ENCODE measurements around the gene TBC1D16. TPM values are rescaled to one million over a fixed set of nuclear protein-coding genes. Genes with fewer than 3 reads are reported as not detected.

The TBC1D16 gene
- total RNA-seq, 1 donor from 2014 or later = 55.6 TPM

DNA sequence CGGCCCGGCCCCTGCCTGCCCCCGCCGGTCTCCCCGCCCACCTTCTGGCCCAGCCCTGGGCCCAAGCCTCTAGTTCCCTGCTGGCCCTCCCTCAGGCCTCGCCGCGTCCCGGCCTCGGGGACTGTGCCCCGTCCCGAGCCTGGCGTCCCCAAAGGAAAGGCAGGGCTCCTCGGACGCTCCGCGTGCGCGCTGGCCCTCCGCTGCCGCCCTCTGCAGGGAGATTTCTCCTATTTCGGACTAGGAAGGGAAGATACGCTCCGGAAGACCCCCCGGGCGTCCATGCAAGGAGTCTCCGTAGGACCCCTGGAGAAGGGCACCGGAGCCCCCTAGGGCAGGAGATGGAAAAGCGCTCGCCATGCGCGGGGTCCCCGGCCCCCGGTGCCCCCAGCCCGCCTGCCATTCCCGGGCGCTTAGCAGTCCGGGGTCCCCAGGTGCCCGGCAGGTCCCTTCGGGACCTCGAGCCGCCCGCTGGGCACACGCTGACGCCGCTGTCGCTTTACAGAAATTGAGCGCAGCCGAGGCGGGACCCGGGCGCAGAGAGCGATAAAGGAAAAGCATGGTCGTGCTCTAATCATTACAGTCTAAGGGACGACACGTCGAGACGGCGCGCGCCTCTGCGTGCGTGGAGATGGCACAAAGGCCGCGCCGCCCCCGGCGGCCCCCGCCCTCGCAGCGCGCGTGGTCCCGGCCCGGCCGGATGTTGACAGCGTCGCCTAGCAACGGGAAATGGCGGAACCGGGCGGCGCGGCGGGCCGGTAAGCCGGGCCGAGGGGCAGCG is 454 bp upstream of the TBC1D16 start, which contains the start of gene CCDC40:
TSS of gene CCDC40 (plus strand) at position 706 of the 778 bp plus-strand sequence. CDS start at position 727, 21 bp downstream.
- H3K36me3 ChIP-seq = no peaks in the 10 kb centered on the region
- peak within 1 kb of the TSS; percentile 91 to 98 for H3K4me3 ChIP-seq
- peak within 1 kb of the TSS; percentile 91 to 95 for H3K27ac ChIP-seq
- intact Hi-C loops (cut with DNase I) = loop anchor here (1.0 to 5.0 kb wide), 2 partner anchors 28 to 66 kb away; partner anchors contain the start of gene GAA
- no peaks in the 10 kb centered on the region for H3K27me3 ChIP-seq
- no peaks in the 10 kb centered on the region for H3K9me3 ChIP-seq
- DNase-seq (ENCODE audit: low spot score in 2 of 2) = peak in 1 of 2 donors; percentile 90
- peaks cover 4 to 9% of the 10 kb centered on the region in 2 donors for H3K4me1 ChIP-seq
- TF ChIP-seq, protein P1, sequence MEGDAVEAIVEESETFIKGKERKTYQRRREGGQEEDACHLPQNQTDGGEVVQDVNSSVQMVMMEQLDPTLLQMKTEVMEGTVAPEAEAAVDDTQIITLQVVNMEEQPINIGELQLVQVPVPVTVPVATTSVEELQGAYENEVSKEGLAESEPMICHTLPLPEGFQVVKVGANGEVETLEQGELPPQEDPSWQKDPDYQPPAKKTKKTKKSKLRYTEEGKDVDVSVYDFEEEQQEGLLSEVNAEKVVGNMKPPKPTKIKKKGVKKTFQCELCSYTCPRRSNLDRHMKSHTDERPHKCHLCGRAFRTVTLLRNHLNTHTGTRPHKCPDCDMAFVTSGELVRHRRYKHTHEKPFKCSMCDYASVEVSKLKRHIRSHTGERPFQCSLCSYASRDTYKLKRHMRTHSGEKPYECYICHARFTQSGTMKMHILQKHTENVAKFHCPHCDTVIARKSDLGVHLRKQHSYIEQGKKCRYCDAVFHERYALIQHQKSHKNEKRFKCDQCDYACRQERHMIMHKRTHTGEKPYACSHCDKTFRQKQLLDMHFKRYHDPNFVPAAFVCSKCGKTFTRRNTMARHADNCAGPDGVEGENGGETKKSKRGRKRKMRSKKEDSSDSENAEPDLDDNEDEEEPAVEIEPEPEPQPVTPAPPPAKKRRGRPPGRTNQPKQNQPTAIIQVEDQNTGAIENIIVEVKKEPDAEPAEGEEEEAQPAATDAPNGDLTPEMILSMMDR (IDR thresholded peaks at IDR 0.05) = no peak

DNA sequence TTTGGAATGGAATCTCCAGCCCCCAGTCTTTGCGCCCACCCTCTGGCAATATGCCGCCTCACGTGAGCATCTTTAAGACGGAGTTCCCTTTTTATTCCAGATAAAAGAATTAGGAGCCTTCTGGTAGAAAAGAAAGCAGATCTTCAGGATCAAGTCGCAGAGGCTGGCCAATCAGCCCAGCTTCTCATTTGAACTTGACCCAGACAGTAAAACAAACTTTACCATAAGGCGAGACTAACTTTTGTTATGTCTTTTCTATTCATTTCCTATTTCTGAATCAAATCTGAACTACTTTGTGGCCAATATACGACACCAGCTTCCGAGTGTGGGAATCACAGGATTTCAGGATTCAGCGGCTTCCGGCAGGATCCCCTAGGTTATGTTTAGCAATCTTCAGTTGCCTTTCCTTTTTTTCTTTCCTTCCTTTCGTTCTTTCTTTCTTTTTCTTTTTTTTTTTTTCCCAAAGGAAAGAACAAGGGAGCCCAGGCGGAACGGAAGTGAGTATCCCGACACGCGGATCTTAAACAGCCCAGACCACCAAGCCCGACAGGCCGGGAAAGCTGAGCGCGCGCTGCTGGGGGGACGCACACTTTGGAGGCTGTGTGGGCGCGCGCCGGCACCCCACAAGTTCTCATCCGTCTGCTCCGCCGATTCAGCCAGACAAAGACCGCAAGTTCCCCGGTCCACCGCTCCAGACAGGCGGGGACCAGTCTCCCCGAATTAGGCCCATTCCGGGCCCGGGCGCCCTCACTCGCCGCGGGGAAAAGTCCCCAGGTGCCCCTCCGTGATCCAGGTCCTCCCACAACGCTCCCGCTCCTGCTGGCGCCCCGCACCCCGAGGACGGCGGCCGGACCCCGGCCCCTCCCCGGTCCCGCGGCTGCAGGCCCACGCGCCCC is 633 bp downstream of the TBC1D16 start:
- intact Hi-C loops (cut with DNase I) = loop anchor here (1.0 to 5.0 kb wide), 2 partner anchors 27 to 67 kb away; partner anchors contain the start of gene GAA

DNA sequence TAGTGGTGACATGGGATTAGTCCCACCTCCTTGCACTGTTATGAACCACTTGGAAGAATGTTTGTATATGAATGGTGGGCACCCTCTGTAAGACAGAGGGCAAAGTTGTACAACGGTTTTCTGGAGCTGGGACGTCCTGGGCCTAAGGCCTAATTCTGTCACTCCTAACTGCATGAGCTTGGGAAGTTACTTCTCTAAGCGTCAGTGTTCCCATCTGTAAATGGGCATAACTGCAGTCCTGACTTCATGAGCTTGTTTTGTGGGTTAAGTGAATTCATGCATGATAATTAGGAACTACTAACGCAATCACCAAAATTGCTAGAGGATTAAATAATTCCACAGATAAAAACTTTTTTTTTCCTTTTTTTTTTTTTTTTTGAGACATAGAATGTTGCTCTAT is 1.8 kb downstream of the TBC1D16 start:
- H3K27ac ChIP-seq = no peak overlapping the region
- intact Hi-C loops (cut with DNase I) = no loop called here
- no peak for DNase-seq (ENCODE audit: low spot score in 2 of 2)
- no peaks in the 10 kb centered on the region for H3K9me3 ChIP-seq
- H3K4me1 ChIP-seq = peaks cover 12 to 31% of the 10 kb centered on the region in 2 donors
- H3K4me3 ChIP-seq = no peak overlapping the region
- no peaks in the 10 kb centered on the region for H3K27me3 ChIP-seq
- TF ChIP-seq, protein P1 (IDR thresholded peaks at IDR 0.05) = no peak
- H3K36me3 ChIP-seq = no peaks in the 10 kb centered on the region

More for the DNA sequence above, 633 bp downstream of the TBC1D16 start:
- Histone ChIP-seq H3K27ac (peak overlapping the region; percentile 80 to 84), H3K4me3 (peak overlapping the region; percentile 91 to 98), H3K9me3 (no peaks in the 10 kb centered on the region), H3K36me3 (no peaks in the 10 kb centered on the region), H3K4me1 (peaks cover 7 to 19% of the 10 kb centered on the region in 2 donors), H3K27me3 (no peaks in the 10 kb centered on the region)
- DNase-seq (ENCODE audit: low spot score in 2 of 2) = peak in 1 of 2 donors; percentile 67
- TF ChIP-seq, protein P1 (IDR thresholded peaks at IDR 0.05) = peak in 1 of 3 experiments; percentile 6

DNA sequence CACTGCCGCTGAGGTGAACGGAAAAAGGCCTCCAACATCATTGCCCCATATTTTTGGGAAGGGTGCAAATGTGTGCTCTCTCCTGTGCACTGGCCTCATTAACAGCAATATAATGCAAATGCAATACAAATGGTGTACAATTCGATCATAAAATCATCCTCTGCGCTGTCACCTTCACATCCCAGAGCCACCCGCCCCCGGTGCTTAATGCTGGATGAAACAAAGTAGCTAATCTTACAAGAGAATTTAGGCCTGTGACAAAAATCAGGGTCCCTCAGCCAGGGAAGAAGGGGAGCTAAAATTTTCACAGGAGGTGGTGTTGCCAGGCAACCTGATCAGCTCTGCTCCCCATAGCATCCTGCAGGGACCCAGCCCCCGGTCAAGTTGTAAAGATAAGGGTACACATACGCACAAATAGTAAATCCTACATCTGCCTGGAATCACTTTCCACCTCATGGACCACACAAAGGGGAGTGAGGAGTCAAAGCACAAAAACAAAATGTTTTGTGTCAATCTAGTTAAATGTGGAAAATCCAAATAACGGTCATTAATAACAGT is 3.0 kb downstream of the TBC1D16 start:
- no peak overlapping the region for H3K4me3 ChIP-seq
- no peaks in the 10 kb centered on the region for H3K27me3 ChIP-seq
- no peaks in the 10 kb centered on the region for H3K9me3 ChIP-seq
- H3K27ac ChIP-seq = no peak overlapping the region
- peaks cover 16 to 39% of the 10 kb centered on the region in 2 donors for H3K4me1 ChIP-seq
- TF ChIP-seq, protein P1 (IDR thresholded peaks at IDR 0.05) = no peak
- no peaks in the 10 kb centered on the region for H3K36me3 ChIP-seq
- no peak for DNase-seq (ENCODE audit: low spot score in 2 of 2)
- intact Hi-C loops (cut with DNase I) = no loop called here

DNA sequence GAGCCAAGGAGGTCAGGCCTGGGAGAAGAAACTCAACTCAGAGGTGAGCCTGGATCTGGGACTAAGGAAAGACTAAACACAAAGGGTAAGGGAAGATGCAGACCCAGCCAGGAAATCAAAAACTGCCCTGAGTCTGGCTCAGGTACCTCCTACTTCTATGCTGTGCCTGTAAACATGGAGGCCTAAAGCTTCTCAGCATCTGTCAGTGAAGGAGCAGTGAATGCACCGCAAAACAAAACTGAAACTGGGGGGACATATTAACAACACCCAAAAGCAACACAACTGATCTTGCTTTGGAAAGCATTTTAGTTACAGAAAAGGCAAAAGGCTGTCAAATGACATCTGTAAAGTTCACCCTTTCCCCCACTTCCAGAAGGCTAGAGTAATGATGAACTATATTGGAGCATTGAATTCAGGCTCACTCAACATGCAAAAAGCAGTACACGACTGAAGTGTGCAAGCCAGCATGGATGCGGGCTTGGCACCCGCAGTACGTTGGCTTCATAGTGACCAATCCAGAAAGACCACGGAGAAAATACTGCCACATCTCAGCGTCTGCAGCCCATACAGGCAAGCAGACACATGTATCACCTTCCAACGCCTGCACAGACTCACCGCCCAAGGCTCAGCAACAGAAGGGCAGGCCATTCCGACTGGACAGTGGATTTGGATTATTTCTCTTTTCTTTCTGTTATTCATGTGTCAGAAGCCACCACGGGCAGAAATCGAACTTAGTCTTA is 3.8 kb downstream of the TBC1D16 start:
- intact Hi-C loops (cut with DNase I) = no loop called here
- H3K4me3 ChIP-seq = no peak overlapping the region
- H3K4me1 ChIP-seq = peaks cover 16 to 35% of the 10 kb centered on the region in 2 donors
- no peaks in the 10 kb centered on the region for H3K9me3 ChIP-seq
- H3K36me3 ChIP-seq = no peaks in the 10 kb centered on the region
- no peak for DNase-seq (ENCODE audit: low spot score in 2 of 2)
- H3K27me3 ChIP-seq = no peaks in the 10 kb centered on the region
- TF ChIP-seq, protein P1 (IDR thresholded peaks at IDR 0.05) = no peak
- H3K27ac ChIP-seq = no peak overlapping the region
